Measurements from ENCODE around the gene CARMIL1. TPM values are rescaled to one million over a fixed set of nuclear protein-coding genes. Genes with fewer than 3 reads are reported as not detected.
A peak's percentile ranks its signal among the peaks of the same experiment; 100 is the strongest.

The CARMIL1 gene
- total RNA-seq (2022) (23.0 and 25.2 TPM in 2 replicates), Bru-seq, nascent RNA (percentile 72 among the genes with signal in this experiment), BruChase-seq, experiment 1, labeled RNA remaining after a 6-hour chase (percentile 61 among the genes with signal in this experiment), BruChase-seq, experiment 2, labeled RNA remaining after a 2-hour chase (percentile 63 among the genes with signal in this experiment)
- long read RNA-seq, full-length matches to known transcripts = 15 of 43 reads
- long read RNA-seq, partial matches to known transcripts = 8 of 43 reads
- long read RNA-seq, other reads (novel, unspliced or antisense) = 20 of 43 reads

DNA sequence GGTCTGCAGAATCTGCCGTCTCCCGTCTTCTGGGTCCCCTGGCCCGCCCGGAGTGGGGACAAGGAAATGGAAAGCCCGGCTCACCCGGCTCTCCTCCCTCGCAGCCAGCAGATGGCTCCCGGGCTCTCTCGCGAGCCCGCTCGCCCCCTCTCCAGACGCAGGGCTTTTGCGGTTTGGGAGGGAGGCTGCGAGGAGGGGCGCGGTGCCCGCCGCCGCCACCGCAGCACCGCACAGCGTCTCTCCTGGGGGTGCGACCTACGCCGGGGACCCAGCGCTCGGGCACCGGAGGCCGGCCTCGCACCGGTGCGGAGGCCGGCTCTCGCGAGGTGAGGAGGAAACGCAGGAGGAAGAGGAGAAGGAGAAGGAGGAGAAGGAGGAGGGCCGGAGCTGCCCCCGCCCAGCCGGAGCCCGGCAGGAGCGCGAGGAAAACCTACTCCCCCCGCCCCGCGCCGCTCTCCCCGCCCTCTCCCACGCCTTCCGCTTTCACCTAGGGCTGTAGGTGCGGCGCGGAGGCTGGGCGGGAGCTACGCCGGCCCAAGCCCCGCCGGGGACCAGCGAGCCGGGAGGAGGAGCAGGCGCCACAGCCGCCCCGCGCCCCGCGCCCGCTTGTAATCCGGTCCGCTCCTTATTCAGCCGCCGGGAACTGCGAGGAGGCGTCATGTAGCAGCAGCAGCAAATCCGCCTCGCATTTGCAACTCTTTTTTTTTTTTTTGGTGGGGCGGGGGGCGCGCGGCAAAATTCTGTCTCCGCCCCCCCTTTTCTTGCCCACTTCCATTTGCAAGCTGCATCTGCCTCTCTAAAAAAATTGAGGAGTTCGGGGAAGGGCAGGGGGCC lies at the start of gene CARMIL1:
Gene CARMIL1 (plus strand): TSS at position 461 of the 834 bp plus-strand sequence. CDS start 422 bp downstream, outside the sequence.
- Mint-ChIP-seq H3K36me3 (ENCODE audit: insufficient read depth, unreplicated experiment) (no peaks in the 10 kb centered on the region), H3K4me3 (ENCODE audit: unreplicated experiment) (peak within 1 kb of the TSS; percentile 96), H3K27ac (ENCODE audit: low read depth, unreplicated experiment) (peak within 1 kb of the TSS; percentile 93), H3K27me3 (ENCODE audit: insufficient read depth, unreplicated experiment) (no peaks in the 10 kb centered on the region), H3K4me1 (ENCODE audit: insufficient read depth, unreplicated experiment) (peaks cover 31% of the 10 kb centered on the region), H3K9me3 (ENCODE audit: unreplicated experiment) (no peaks in the 10 kb centered on the region)
- TF ChIP-seq, protein P1, sequence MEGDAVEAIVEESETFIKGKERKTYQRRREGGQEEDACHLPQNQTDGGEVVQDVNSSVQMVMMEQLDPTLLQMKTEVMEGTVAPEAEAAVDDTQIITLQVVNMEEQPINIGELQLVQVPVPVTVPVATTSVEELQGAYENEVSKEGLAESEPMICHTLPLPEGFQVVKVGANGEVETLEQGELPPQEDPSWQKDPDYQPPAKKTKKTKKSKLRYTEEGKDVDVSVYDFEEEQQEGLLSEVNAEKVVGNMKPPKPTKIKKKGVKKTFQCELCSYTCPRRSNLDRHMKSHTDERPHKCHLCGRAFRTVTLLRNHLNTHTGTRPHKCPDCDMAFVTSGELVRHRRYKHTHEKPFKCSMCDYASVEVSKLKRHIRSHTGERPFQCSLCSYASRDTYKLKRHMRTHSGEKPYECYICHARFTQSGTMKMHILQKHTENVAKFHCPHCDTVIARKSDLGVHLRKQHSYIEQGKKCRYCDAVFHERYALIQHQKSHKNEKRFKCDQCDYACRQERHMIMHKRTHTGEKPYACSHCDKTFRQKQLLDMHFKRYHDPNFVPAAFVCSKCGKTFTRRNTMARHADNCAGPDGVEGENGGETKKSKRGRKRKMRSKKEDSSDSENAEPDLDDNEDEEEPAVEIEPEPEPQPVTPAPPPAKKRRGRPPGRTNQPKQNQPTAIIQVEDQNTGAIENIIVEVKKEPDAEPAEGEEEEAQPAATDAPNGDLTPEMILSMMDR (IDR thresholded peaks at IDR 0.05; ENCODE audit: unreplicated experiment) = peak; percentile 83
- BruUV-seq (replicated peaks) = no TSS peak
- intact Hi-C loops (cut with micrococcal nuclease) = loop anchor here (1.0 to 5.0 kb wide), 4 partner anchors 33 to 438 kb away; no protein-coding TSS in a partner anchor
- POLR2A ChIA-PET = interaction anchor here (0.6 to 4.3 kb wide), 38 partner anchors 8 to 847 kb away, joined by 3 to 64 read pairs (median 4); no protein-coding TSS in a partner anchor
- peak; percentile 92 for DNase-seq (ENCODE audit: unreplicated experiment)
- CTCF ChIA-PET = interaction anchor here (0.6 to 4.1 kb wide), 68 partner anchors 9 to 762 kb away, joined by 3 to 63 read pairs (median 4); no protein-coding TSS in a partner anchor

DNA sequence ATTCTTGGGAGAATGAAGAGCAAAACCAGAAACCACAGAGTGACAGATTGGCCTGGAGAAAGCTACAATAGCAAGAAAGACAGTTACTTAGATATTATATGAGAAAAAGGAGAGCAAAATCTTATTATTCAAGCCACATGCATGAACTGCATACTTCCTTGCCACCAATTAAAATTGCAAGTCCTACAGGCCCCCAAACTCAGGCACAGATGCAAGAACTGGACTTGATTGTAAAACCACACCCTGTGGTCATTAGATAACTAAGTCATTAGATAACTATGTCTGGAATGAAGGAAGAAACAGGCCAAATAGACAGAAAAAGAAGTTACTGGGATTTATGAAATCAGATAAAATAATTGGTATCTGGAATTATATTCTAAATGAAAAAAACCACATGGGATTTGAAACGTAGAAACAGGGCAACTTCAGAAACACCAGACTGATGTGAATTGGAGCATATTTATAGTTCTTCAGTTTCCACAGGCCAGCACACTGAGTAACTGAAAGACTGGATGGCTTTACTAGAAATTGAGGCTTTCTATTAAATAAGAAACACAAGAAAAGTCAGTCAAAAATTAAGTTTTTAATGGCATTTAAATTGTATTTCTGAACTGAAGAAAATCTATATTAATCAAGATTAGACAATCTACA lies 49.4 kb upstream of the CARMIL1 start:
- TF ChIP-seq, protein P1 (IDR thresholded peaks at IDR 0.05; ENCODE audit: unreplicated experiment) = no peak
- Mint-ChIP-seq H3K4me3 (ENCODE audit: unreplicated experiment) (no peak overlapping the region), H3K27me3 (ENCODE audit: insufficient read depth, unreplicated experiment) (no peaks in the 10 kb centered on the region), H3K9me3 (ENCODE audit: unreplicated experiment) (no peaks in the 10 kb centered on the region), H3K27ac (ENCODE audit: low read depth, unreplicated experiment) (peak overlapping the region; percentile 16), H3K36me3 (ENCODE audit: insufficient read depth, unreplicated experiment) (no peaks in the 10 kb centered on the region), H3K4me1 (ENCODE audit: insufficient read depth, unreplicated experiment) (peaks cover 15% of the 10 kb centered on the region)
- no TSS peak for BruUV-seq (replicated peaks)
- CTCF ChIA-PET = interaction anchor here (0.6 to 1.9 kb wide), 2 partner anchors 17 to 327 kb away, joined by 3 to 6 read pairs; no protein-coding TSS in a partner anchor
- intact Hi-C loops (cut with micrococcal nuclease) = no loop called here
- DNase-seq (ENCODE audit: unreplicated experiment) = no peak
- POLR2A ChIA-PET = no interaction called here

DNA sequence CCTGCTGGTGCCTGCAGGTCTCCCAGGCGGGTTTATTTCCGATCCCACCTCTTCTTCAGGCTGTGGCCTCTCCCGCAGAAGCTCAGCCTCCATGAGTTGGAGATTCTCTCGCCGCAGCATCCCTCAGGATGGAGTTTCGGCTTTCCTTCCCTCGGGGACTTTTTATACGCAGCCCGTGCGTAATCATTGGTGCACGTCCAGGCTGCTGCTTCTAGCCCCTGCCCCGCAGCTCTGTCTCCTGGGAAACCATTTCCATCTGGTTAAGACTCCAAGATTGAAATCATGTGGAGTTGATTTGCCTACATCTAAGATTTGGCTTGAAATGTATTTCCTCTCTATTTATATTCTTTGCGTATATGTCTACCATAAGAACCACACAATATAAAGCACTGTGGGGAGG lies 46.7 kb upstream of the CARMIL1 start:
- intact Hi-C loops (cut with micrococcal nuclease) = no loop called here
- no peak for DNase-seq (ENCODE audit: unreplicated experiment)
- Mint-ChIP-seq H3K9me3 (ENCODE audit: unreplicated experiment) (no peaks in the 10 kb centered on the region), H3K27ac (ENCODE audit: low read depth, unreplicated experiment) (no peak overlapping the region), H3K4me3 (ENCODE audit: unreplicated experiment) (no peak overlapping the region), H3K27me3 (ENCODE audit: insufficient read depth, unreplicated experiment) (no peaks in the 10 kb centered on the region), H3K4me1 (ENCODE audit: insufficient read depth, unreplicated experiment) (peaks cover 15% of the 10 kb centered on the region), H3K36me3 (ENCODE audit: insufficient read depth, unreplicated experiment) (no peaks in the 10 kb centered on the region)
- ChIA-PET CTCF (interaction anchor here (0.5 to 3.1 kb wide), 3 partner anchors 9 to 801 kb away, joined by 3 to 12 read pairs (median 4); no protein-coding TSS in a partner anchor), POLR2A (interaction anchor here (0.6 to 0.7 kb wide), 2 partner anchors 38 to 389 kb away, joined by 3 to 8 read pairs; no protein-coding TSS in a partner anchor)
- BruUV-seq (replicated peaks) = no TSS peak
- TF ChIP-seq, protein P1 (IDR thresholded peaks at IDR 0.05; ENCODE audit: unreplicated experiment) = no peak
